ENCODE data around the gene SDC4. TPM values are rescaled to one million over a fixed set of nuclear protein-coding genes. Genes with fewer than 3 reads are reported as not detected.

The SDC4 gene
- total and polyA plus RNA-seq, 4 donors: 54.4 to 147 (median 83.6) TPM

GRCh38 chr20:45355209-45356084 lies 7.2 kb upstream of the SDC4 start:
- Histone ChIP-seq H3K9me3 (ENCODE audit: control insufficient read depth in 4 of 4, low read length in 3 of 4) (no peaks in the 10 kb centered on the region), H3K4me3 (ENCODE audit: low read depth in 1 of 3, low read length in 3 of 3) (no peak overlapping the region), H3K27me3 (ENCODE audit: control insufficient read depth in 4 of 4, insufficient read depth in 4 of 4, low read length in 3 of 4) (no peaks in the 10 kb centered on the region), H3K4me1 (ENCODE audit: control insufficient read depth in 4 of 4, insufficient read depth in 4 of 4, low read length in 3 of 4) (peaks cover 9 to 31% (median 20%) of the 10 kb centered on the region in 4 donors), H3K36me3 (ENCODE audit: control insufficient read depth in 4 of 4, insufficient read depth in 3 of 4, low read depth in 1 of 4, low read length in 3 of 4) (no peaks in the 10 kb centered on the region), H3K9ac (ENCODE audit: low read depth in 1 of 2, low read length in 2 of 2) (no peak overlapping the region), H3K27ac (ENCODE audit: low read depth in 1 of 2, low read length in 2 of 2) (no peak overlapping the region)
- 55% methylated on average over 5 of the region's 5 CpGs for WGBS
- TF ChIP-seq HNF4G (IDR thresholded peaks at IDR 0.05) (no peak), FOXA2 (IDR thresholded peaks at IDR 0.05) (no peak), RXRA (IDR thresholded peaks at IDR 0.05) (no peak), HNF4A (conservative IDR thresholded peaks at IDR 0.05) (no peak), ZBTB33 (IDR thresholded peaks at IDR 0.05) (no peak), MAX (IDR thresholded peaks at IDR 0.05) (no peak), NR2F2 (IDR thresholded peaks at IDR 0.05) (no peak), YY1 (IDR thresholded peaks at IDR 0.05) (no peak), ATF3 (IDR thresholded peaks at IDR 0.05) (no peak), EGR1 (IDR thresholded peaks at IDR 0.05; ENCODE audit: low read depth in 2 of 2) (no peak), RAD21 (IDR thresholded peaks at IDR 0.05) (no peak), TAF1 (conservative IDR thresholded peaks at IDR 0.05) (no peak), GABPA (IDR thresholded peaks at IDR 0.05 in 1 of 2, conservative IDR thresholded peaks at IDR 0.05 in 1 of 2) (no peak), SP1 (IDR thresholded peaks at IDR 0.05) (no peak), CTCF (IDR thresholded peaks at IDR 0.05; ENCODE audit: low read depth, low read length, missing input control) (no peak), REST (IDR thresholded peaks at IDR 0.05) (no peak)
- no peak for DNase-seq (ENCODE audit: low spot score)
